AG20443 (cell line): Measurements from ENCODE around the gene ENAM.

Source experiments
- DNase-seq: peaks from one replicate; pipeline ENCODE4 v3.0.0; 2012; ENCODE audit warnings: low spot score, mixed read lengths

The ENAM gene, protein sequence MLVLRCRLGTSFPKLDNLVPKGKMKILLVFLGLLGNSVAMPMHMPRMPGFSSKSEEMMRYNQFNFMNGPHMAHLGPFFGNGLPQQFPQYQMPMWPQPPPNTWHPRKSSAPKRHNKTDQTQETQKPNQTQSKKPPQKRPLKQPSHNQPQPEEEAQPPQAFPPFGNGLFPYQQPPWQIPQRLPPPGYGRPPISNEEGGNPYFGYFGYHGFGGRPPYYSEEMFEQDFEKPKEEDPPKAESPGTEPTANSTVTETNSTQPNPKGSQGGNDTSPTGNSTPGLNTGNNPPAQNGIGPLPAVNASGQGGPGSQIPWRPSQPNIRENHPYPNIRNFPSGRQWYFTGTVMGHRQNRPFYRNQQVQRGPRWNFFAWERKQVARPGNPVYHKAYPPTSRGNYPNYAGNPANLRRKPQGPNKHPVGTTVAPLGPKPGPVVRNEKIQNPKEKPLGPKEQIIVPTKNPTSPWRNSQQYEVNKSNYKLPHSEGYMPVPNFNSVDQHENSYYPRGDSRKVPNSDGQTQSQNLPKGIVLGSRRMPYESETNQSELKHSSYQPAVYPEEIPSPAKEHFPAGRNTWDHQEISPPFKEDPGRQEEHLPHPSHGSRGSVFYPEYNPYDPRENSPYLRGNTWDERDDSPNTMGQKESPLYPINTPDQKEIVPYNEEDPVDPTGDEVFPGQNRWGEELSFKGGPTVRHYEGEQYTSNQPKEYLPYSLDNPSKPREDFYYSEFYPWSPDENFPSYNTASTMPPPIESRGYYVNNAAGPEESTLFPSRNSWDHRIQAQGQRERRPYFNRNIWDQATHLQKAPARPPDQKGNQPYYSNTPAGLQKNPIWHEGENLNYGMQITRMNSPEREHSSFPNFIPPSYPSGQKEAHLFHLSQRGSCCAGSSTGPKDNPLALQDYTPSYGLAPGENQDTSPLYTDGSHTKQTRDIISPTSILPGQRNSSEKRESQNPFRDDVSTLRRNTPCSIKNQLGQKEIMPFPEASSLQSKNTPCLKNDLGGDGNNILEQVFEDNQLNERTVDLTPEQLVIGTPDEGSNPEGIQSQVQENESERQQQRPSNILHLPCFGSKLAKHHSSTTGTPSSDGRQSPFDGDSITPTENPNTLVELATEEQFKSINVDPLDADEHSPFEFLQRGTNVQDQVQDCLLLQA

GRCh38 chr4:70628444-70628843, at the start of gene ENAM:
Gene ENAM (plus strand): TSS chr4:70628744. CDS start chr4:70629501, 757 bp downstream.
- DNase-seq = no peak

GRCh38 chr4:70581980-70582379, 46.6 kb upstream of the ENAM start:
- no peak for DNase-seq

- no peak for DNase-seq
Observed at GRCh38 chr4:70583952-70584834, 44.4 kb upstream of the ENAM start.

- no peak for DNase-seq
Observed at GRCh38 chr4:70586841-70587240, 41.7 kb upstream of the ENAM start.

DNA sequence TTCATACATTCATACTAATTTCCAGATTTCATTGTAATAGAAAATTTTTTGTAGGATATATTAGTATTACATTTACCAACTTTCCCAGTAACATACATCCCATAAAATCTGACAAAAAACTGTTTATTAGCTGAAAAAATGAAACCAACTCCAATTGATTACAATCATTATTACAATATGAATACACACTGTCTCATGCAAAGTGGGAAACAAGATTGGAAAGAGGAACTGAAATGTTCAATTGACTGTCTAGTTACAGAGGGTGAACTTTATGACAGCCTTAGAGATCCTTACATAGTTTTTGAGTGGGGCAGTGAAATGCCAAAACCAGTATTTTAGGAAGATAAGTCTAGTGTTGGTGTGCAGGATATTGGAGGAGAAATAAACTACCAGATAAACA, 38.8 kb upstream of the ENAM start:
- no peak for DNase-seq

DNA sequence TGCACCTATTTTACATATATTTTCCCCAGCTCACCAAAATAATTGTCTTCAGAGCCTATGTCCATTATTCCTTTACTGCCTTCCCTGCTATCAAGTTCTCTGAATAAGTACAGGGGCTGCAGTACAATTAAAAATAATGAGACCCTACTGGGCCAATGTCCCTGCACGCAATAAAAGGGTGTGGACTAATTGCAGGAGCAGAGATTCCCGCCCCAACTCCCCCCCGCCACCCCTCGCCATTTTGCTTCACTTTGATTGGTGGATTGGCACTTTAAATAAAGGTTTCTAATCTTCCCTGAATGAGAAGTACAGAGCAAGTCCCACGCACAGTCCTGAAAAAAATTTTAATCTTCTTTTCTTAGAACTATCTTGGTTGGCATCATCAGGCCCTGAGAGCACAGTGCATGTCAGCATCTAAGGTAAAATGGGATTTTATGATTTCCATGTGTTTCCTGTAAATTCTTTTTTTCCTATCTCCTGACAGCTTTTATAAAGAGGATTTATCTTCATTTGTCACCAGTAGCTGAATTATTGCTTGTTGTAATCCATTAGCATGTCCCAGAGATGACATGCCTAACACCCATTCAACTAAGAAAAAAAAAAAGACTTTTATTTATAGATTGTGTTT, 36.5 kb upstream of the ENAM start, which contains the start of gene AMBN:
TSS of gene AMBN (plus strand) at position 302 of the 628 bp plus-strand sequence. CDS start at position 405, 103 bp downstream.
- no peak for DNase-seq

DNA sequence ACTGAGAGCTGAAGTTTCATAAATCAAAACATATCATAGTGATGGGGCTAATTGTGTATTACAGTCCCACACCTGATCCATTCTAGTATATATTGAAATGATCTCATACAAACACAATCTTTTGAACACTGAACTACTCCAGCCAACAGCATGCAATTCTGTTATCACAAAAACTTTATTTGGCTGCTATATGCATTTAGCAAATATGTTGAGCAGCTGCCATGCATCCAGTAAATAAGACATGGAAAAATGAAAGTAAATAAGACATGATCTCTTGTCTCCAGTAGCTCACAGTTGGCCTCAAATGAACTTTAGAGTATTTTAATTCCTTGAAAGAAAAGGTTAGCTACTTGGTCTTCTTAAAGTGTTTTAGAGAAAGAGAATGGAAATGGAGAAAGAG, 34.3 kb upstream of the ENAM start:
- DNase-seq = no peak

- DNase-seq = no peak
Observed at GRCh38 chr4:70600305-70600704, 28.2 kb upstream of the ENAM start.

- DNase-seq = no peak
Observed at GRCh38 chr4:70600977-70601376, 27.6 kb upstream of the ENAM start.

DNA sequence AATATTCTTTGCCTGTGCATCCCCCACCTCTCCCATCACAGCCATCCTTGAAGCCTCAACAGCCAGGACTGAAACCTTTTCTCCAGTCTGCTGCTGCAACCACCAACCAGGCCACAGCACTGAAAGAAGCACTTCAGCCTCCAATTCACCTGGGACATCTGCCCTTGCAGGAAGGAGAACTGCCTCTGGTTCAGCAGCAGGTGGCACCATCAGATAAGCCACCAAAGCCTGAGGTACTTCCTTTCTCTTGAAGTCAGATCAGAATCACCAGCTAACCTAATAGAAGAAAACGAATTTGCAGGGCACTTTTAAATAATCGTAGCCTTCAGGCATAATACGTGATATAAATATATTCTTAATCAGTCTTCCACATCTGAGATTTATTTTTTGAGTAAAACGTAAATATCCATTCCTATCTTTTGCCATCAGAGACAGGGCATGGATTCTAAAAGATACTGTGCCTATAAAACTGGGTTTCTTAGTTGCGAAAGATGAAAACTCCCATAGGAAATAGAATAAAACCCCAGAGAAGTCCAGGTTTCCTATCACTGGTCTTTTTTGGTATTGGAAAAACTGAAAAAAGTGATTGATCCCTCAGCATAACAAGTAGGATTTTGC, 27.0 kb upstream of the ENAM start:
- DNase-seq = peak; percentile 62

DNA sequence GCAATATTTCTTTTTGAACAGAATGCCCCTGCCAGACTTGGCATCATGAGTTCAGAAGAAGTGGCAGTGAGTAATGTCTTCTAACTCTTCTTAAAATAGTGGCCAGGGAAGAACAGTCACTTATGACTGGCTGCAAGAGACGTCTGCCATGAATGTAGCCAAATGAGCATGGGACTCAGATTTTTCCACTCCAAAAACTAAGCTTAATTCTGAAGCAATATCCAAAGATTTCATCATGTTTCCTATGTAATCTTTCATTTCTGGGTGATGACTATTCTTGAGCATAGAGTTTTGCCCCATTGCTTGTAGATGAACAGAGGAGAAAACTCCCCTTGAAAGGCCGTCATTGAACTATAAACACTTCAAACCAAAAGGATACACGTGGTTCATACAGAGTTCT, 24.7 kb upstream of the ENAM start:
- DNase-seq = peak; percentile 20

DNA sequence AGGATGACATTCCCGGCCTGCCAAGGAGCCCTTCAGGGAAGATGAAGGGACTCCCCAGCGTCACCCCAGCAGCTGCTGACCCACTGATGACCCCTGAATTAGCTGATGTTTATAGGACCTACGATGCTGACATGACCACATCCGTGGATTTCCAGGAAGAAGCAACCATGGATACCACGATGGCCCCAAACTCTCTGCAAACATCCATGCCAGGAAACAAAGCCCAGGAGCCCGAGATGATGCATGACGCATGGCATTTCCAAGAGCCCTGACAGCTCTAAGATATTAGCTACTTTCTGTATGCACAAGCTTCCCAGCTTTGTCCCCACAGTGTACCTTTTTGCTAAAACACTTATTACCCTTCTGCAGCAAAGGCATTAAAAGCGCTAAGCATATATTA, 22.1 kb upstream of the ENAM start:
- no peak for DNase-seq

- DNase-seq = no peak
Observed at GRCh38 chr4:70607334-70607853, 21.1 kb upstream of the ENAM start.

- DNase-seq = no peak
Observed at GRCh38 chr4:70608324-70608723, 20.2 kb upstream of the ENAM start.

GRCh38 chr4:70613306-70614183, 15.0 kb upstream of the ENAM start:
- peak; percentile 16 for DNase-seq

DNA sequence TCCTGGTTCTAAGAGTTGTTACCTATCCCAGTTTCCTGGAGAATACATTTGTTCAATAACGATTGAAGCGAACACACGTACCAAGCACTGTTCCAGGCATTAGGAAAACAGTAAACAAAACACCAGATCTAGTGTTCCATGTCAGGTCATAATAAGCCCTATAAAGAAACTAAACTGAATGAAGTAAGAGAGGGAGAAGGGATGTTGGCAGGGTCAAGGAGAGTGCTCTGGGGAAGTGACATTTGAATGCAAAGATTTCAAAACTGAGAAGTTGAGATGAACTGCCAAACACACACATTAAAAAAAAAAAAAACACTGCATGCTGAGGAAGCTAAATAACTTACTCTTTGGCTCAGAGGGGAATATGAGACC, 14.4 kb upstream of the ENAM start:
- no peak for DNase-seq

DNA sequence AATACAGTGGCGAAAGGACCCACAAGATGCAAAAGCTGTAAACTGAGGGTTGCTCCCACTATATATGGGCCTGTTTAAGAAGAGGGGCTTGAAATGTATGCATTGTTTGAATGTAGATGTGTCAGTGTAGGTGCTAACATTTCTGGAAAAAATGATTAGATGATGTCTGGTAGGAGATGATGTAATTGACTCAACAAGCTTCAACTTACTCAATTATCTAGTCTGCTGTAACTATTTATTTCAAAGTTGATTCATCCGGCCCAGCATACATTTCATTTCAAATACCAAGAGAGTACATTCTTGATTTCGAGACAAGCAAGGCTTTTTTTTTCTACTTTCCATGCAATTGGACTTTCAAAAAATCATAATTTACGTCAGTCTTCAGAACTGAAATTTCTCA, 9.3 kb upstream of the ENAM start:
- no peak for DNase-seq

DNA sequence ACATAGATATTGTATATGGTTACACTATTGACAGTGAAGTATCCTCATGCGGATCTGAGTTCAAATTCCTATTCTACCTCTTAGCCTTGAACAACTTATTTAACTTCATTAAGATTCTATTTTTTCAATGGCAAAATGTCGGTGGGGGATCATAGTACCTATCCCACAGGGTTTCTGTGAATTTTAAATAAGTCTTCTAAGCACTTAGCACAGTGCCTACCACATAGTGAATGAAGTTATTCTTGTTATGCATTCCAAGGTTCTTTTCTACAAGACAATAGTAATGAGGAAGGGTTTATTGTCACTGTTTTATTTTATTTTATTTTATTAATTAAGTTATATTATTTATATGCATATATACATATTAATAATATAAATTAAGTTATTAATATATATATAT, 8.8 kb upstream of the ENAM start:
- no peak for DNase-seq

DNA sequence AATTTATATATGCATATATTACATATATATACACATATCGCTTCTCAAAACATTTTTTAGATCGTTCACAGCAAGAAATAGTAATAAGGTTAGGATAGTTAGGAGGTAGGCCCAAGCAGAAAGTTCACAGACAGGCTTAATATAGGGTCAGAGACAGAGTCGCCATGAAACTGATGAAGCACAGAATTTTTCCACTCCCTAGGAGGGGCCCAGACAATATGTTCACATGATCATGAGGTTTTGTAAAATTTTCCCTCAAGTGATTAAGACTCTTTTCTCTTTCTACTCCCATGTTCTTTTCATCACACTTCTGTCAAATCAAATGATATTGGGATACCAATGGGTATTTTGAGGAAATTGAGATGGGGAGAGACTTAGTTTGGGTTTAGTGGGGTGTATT, 5.2 kb upstream of the ENAM start:
- DNase-seq = no peak
